Activated T-helper 2 cell treated with anti-CD3 and anti-CD28 coated beads, Interferon-gamma antibody, Interleukin-2, Interleukin-4, amounts not matched to agents 10 μg/mL and 5 μg/mL and 100 μg/mL, durations not matched to agents 14 hours and 24 hours and 36 hours (primary cell): ENCODE measurements around the gene SH2D5. TPM values are rescaled to one million over a fixed set of nuclear protein-coding genes. Genes with fewer than 3 reads are reported as not detected.
"Not testable (repeated sequence)": the region's sequence is repeated elsewhere in the genome, so short reads cannot be mapped to it uniquely, and the experiment has no call there.

Experiments used
- DNase-seq: peaks from one replicate; pipeline ENCODE4 v3.0.0; 2021; ENCODE audit warnings: low spot score
- H3K27ac Mint-ChIP-seq: one replicate; pipeline ENCODE4 v1.8.0; 2021; ENCODE audit warnings: mixed read lengths
- H3K27me3 Mint-ChIP-seq: one replicate; pipeline ENCODE4 v1.8.0; 2021; ENCODE audit warnings: low read depth, mixed read lengths
- H3K36me3 Mint-ChIP-seq: one replicate; pipeline ENCODE4 v1.8.0; 2021; ENCODE audit warnings: low read depth, mixed read lengths
- H3K4me1 Mint-ChIP-seq: one replicate; pipeline ENCODE4 v1.8.0; 2021; ENCODE audit warnings: low read depth, mixed read lengths
- H3K4me3 Mint-ChIP-seq: one replicate; pipeline ENCODE4 v1.8.0; 2021; ENCODE audit warnings: low read depth, mild to moderate bottlenecking, moderate library complexity, mixed read lengths
- H3K9me3 Mint-ChIP-seq: one replicate; pipeline ENCODE4 v1.8.0; 2021; ENCODE audit warnings: mixed read lengths
- intact Hi-C: fragments of 100-400 bp; cut with micrococcal nuclease; formaldehyde crosslinking; loops from one replicate; pipeline ENCODE4 v1.15.1; 2023
- total RNA-seq: library from RNA; stranded (reverse); gene quantifications from 2 replicates; pipeline ENCODE4 v1.2.3, GENCODE V29; 2022

SH2D5 gene
- total RNA-seq, 1 donor from 2014 or later = 0.16 TPM

GRCh38 chr1:20725189-20726117 is 7.0 kb downstream of the SH2D5 start:
- H3K27me3 Mint-ChIP-seq = peaks cover 29% of the 10 kb centered on the region
- intact Hi-C loops = no loop called here
- no peaks in the 10 kb centered on the region for H3K36me3 Mint-ChIP-seq
- no peak overlapping the region for H3K4me3 Mint-ChIP-seq
- H3K4me1 Mint-ChIP-seq = no peaks in the 10 kb centered on the region
- DNase-seq = no peak
- H3K27ac Mint-ChIP-seq = no peak overlapping the region
- no peaks in the 10 kb centered on the region for H3K9me3 Mint-ChIP-seq

DNA sequence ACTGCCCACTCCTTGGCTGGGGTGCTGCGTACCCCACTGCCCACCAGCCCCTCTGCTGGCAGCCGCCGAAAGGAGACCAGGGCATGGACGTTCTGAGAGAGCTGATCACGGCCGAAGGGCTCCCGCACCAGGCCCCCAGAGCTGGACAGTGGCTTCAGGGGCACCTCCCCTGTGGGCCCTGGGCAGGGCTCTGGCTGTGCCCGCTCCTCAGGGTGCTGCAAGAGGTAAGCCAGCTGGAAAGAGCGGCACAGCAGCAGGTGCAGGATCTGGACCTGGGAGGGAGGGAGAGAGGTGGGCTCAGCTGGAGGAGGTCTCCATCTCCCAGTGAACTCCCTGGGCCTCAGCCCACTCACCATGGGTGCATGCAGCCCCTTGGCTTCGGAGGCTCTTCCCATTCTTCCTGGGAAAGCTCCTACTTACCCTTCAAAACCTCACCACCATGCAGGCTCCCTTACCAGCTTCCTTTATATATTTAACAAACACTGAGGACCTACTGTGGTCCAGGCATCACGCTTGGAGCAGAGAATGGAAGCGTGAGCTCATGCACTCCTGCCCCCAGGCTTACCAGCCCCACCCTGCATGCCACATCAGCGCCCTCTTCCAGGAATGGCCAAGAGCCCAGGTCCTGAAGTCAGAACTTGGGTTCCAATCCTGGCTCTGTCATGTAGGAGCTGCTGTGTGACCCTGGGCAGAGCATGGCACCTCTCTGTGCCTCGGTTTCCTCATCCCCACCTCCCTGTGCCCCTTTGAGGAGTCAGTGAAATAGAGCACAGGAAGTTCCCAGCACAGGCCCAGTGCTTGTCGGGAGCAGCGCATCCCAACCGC is 7.9 kb downstream of the SH2D5 start:
- intact Hi-C loops = no loop called here
- no peak overlapping the region for H3K27ac Mint-ChIP-seq
- H3K36me3 Mint-ChIP-seq = no peaks in the 10 kb centered on the region
- H3K4me3 Mint-ChIP-seq = no peak overlapping the region
- peaks cover 27% of the 10 kb centered on the region for H3K27me3 Mint-ChIP-seq
- no peaks in the 10 kb centered on the region for H3K4me1 Mint-ChIP-seq
- no peak for DNase-seq
- no peaks in the 10 kb centered on the region for H3K9me3 Mint-ChIP-seq

DNA sequence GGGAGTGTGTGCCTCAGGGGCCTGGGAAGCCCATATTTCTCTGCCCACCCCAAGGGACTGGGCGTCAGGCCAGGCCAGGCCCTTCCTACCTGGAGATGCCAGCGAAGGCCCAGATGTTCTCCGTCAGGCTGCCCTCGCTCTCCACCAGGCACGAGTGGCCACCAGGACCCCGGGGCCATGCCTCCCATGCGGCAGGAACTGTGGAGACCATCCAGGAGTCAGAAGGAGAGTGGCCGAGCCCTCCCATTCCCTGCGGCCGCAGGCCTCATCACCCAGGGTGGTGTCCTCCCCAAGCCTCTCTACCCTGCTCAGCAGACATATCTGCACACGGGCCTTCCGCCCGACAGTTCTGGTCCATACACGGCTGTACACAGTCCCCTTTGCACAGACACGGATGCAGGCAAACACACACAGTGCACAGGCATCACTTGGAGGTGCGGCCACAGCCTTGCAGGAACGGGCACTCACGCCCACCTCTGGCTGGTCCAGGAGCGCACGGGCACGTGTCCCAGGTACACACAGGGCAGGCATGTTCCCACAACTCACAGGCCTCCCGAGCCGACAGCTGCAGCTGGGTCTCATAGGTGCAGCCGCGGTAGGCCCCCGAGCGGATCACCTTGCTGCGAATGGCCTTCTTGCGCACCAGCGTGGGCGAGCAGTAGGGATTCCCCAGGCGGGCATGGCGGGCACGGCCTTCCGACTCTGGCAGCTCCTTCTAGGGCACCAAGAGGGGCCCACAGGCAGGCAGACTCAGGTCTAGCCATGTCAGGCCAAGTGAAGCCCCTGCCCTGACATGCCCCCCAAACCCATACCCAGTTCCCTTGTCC is 8.8 kb downstream of the SH2D5 start:
- H3K27ac Mint-ChIP-seq = no peak overlapping the region
- no peaks in the 10 kb centered on the region for H3K36me3 Mint-ChIP-seq
- intact Hi-C loops = no loop called here
- no peaks in the 10 kb centered on the region for H3K9me3 Mint-ChIP-seq
- no peak for DNase-seq
- peaks cover 29% of the 10 kb centered on the region for H3K27me3 Mint-ChIP-seq
- H3K4me1 Mint-ChIP-seq = no peaks in the 10 kb centered on the region
- no peak overlapping the region for H3K4me3 Mint-ChIP-seq

DNA sequence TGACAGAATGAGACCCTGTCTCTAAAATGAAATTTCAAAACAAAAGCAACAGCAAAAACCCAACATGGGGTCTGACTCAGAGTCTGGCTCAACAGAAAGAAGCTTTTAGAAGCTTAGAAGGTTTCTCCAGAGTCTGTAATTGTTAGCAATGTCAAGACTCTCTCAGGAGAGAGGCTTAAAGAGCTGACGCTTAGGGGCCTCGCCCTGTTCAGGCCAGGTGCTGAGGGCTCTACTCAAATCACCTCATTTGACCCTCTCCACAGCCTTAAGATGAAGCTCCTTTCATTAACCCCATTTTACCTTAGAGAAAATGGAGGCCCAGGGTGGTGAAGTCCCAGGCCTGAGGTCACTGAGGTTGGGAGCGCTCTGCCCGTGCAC is 9.4 kb downstream of the SH2D5 start:
- Mint-ChIP-seq H3K4me3 (no peak overlapping the region), H3K27me3 (peaks cover 29% of the 10 kb centered on the region), H3K4me1 (no peaks in the 10 kb centered on the region), H3K9me3 (no peaks in the 10 kb centered on the region), H3K36me3 (no peaks in the 10 kb centered on the region), H3K27ac (no peak overlapping the region)
- no peak for DNase-seq
- intact Hi-C loops = no loop called here

- Mint-ChIP-seq H3K27ac (no peak overlapping the region), H3K36me3 (no peaks in the 10 kb centered on the region), H3K4me3 (no peak overlapping the region), H3K9me3 (no peaks in the 10 kb centered on the region), H3K4me1 (no peaks in the 10 kb centered on the region), H3K27me3 (peaks cover 37% of the 10 kb centered on the region)
- intact Hi-C loops = no loop called here
- no peak for DNase-seq
Observed at GRCh38 chr1:20721117-20722061, 11.1 kb downstream of the SH2D5 start.

DNA sequence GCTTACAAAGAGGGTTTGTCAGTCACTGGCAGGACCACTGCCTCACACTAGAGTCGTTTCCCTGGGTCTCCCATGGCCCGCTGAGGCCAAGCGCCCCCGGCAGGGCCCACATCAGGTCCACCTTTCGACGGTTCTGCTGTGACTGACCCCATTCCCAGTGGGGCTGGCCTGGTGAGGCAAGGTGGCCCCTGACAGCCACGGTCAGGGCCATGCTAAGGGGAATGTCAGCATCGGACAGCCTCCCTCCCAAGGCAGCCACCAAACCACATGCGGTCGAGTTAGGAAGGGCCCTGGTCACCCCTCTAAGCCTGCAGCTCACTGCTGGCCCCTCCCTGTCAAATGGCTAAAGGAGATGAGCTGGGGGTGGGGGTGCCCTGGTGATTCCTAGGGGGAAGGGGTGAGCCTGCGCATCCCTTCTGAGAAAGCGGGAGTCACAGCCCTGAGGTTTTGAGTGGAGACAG is 11.8 kb downstream of the SH2D5 start:
- H3K36me3 Mint-ChIP-seq = no peaks in the 10 kb centered on the region
- no peak for DNase-seq
- no peak overlapping the region for H3K27ac Mint-ChIP-seq
- H3K4me1 Mint-ChIP-seq = peaks cover 2% of the 10 kb centered on the region
- H3K27me3 Mint-ChIP-seq = peaks cover 42% of the 10 kb centered on the region
- no peaks in the 10 kb centered on the region for H3K9me3 Mint-ChIP-seq
- intact Hi-C loops = no loop called here
- H3K4me3 Mint-ChIP-seq = no peak overlapping the region

DNA sequence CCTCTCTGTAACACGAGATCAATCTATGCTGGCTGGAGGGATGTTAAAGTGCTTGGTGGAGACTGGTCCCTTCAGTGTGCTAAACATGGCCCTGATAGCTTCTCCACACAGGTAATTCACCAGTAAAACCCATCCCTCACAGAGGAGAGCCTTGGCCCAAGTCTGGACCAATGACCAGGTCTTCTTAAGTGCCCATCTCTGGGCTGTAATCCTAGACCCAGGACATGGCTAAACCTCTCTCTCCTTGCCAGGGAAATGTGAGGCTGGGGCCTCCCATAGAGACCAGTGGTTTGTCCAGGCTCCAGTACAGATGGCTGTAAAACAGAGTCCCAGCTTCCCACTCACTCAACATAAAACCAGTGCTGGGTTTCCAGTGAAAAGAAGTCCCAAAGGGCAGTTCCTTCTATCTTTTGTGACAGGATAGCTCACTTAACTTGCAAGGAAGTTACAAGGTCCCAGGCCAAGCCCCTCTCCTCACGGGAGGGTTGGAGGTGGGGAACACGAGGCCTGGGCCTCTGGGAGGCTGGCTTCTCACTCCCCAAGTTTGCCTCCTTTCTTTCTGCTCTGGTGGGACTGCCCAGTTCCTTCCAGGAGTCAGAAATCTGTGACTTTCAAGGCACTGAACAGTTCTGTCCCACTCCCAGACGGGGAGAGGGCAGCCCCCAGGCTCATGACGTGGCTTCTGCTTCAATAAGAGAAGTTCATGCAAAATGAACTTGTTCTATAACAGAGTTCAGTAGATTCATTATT is 12.5 kb downstream of the SH2D5 start:
- H3K4me3 Mint-ChIP-seq = no peak overlapping the region
- no peaks in the 10 kb centered on the region for H3K9me3 Mint-ChIP-seq
- peaks cover 43% of the 10 kb centered on the region for H3K27me3 Mint-ChIP-seq
- intact Hi-C loops = no loop called here
- DNase-seq = no peak
- peaks cover 2% of the 10 kb centered on the region for H3K4me1 Mint-ChIP-seq
- H3K27ac Mint-ChIP-seq = no peak overlapping the region
- no peaks in the 10 kb centered on the region for H3K36me3 Mint-ChIP-seq

GRCh38 chr1:20719261-20719660 is 13.2 kb downstream of the SH2D5 start:
- Mint-ChIP-seq H3K27me3 (peaks cover 43% of the 10 kb centered on the region), H3K27ac (no peak overlapping the region), H3K36me3 (no peaks in the 10 kb centered on the region), H3K9me3 (no peaks in the 10 kb centered on the region), H3K4me3 (no peak overlapping the region), H3K4me1 (peaks cover 2% of the 10 kb centered on the region)
- intact Hi-C loops = no loop called here
- DNase-seq = no peak

- H3K36me3 Mint-ChIP-seq, H3K27ac Mint-ChIP-seq, DNase-seq, H3K9me3 Mint-ChIP-seq, intact Hi-C loops, H3K4me1 Mint-ChIP-seq: not testable (repeated sequence)
- Mint-ChIP-seq H3K4me3 (peak overlapping the region; percentile 56), H3K27me3 (peaks cover 43% of the 10 kb centered on the region)
Observed at GRCh38 chr1:20718343-20718882, 14.1 kb downstream of the SH2D5 start.

DNA sequence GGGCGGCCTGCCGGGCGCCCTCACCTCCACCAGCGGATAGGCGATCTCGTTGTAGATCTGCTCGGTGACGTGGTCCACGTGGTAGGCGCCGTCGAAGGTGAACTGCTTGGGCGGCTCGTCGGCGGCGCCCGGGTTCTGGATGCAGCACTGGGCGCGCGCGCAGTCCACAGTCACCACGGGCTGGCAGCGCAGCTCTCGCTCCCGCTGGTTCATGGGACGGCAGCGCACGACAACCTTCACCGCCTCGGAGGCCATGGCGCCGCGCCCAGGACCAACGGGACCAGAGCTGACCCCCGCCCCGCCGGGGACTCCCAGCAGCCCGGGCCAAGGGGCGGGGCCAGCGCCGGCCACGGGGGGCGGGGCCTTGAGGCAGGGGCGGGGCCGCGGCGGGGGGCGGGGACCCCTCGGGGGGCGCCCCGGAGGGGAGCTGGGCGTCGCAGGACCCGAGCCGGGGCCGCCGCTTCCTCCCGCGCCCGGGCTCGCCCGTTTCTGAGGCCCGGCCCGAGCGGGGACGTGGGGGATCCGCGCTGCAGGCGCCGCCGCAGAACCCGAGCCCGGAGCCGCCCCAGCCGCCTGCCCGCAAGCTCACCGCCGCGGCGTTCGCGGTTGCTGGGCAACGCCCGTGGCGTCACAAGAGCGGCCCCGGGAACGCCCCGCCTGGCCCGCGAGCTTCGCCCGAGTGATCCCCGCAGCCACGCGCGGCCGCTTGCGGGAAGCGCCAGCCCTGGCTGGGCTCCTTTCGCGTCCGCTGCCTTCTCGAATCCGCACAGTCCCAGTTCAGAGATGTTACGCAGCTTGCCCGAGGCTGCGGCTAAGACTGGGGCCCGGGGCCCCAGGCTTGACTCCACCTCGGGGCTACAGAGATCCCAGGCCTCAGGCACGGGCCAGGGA is 14.8 kb downstream of the SH2D5 start, which contains the start of gene KIF17:
KIF17 (minus strand) TSS at position 556 of the 891 bp plus-strand sequence; CDS start at position 255, 301 bp downstream.
- H3K27ac Mint-ChIP-seq = no peak within 1 kb of the TSS
- H3K4me3 Mint-ChIP-seq = peak within 1 kb of the TSS; percentile 56
- H3K9me3 Mint-ChIP-seq = no peaks in the 10 kb centered on the region
- intact Hi-C loops = no loop called here
- peaks cover 43% of the 10 kb centered on the region for H3K27me3 Mint-ChIP-seq
- H3K4me1 Mint-ChIP-seq = peaks cover 2% of the 10 kb centered on the region
- H3K36me3 Mint-ChIP-seq = no peaks in the 10 kb centered on the region
- peak; percentile 65 for DNase-seq
